Neural progenitor cell (in vitro differentiated cells): ENCODE results near the gene IP6K2. TPM values are rescaled to one million over a fixed set of nuclear protein-coding genes. Genes with fewer than 3 reads are reported as not detected.
A peak's percentile ranks its signal among the peaks of the same experiment; 100 is the strongest.

Experiments used
- DNase-seq: peaks from one replicate; pipeline ENCODE4 v3.0.0-alpha.2; 2016; ENCODE audit warnings: low spot score
- H2AFZ ChIP-seq: fragments of 200-600 bp; sonication (generic); replicated peaks from 2 replicates; pipeline ENCODE4 v1.6.1; 2016; ENCODE audit warnings: antibody characterized with exemption
- H3F3A ChIP-seq: fragments of 200-600 bp; sonication (generic); 2 replicates; pipeline ENCODE4 v1.6.1; 2016; ENCODE audit warnings: antibody characterized with exemption, low read depth
- H3K27ac ChIP-seq: fragments of 200-600 bp; sonication (generic); 2 replicates; pipeline ENCODE4 v1.5.1; 2016; ENCODE audit warnings: mild to moderate bottlenecking
- H3K27me3 ChIP-seq: fragments of 200-600 bp; sonication (generic); 2 replicates; pipeline ENCODE4 v1.6.1; 2016; ENCODE audit warnings: mild to moderate bottlenecking, moderate library complexity
- H3K36me3 ChIP-seq: fragments of 200-600 bp; sonication (generic); 2 replicates; pipeline ENCODE4 v1.5.1; 2016
- H3K4me1 ChIP-seq: fragments of 200-600 bp; sonication (generic); 2 replicates; pipeline ENCODE4 v1.6.1; 2016; ENCODE audit warnings: mixed run types
- H3K4me2 ChIP-seq: fragments of 200-600 bp; sonication (generic); 2 replicates; pipeline ENCODE4 v1.6.1; 2016
- H3K4me3 ChIP-seq: fragments of 200-600 bp; sonication (generic); 2 replicates; pipeline ENCODE4 v1.5.1; 2016
- H3K79me2 ChIP-seq: fragments of 200-600 bp; sonication (generic); 2 replicates; pipeline ENCODE4 v1.6.1; 2016; ENCODE audit warnings: low read depth
- H3K9ac ChIP-seq: fragments of 200-600 bp; sonication (generic); 2 replicates; pipeline ENCODE4 v1.6.1; 2016
- H3K9me3 ChIP-seq: fragments of 200-600 bp; sonication (generic); 2 replicates; pipeline ENCODE4 v1.5.1; 2016; ENCODE audit warnings: low read depth
- H4K20me1 ChIP-seq: fragments of 200-600 bp; sonication (generic); 2 replicates; pipeline ENCODE4 v1.6.1; 2016; ENCODE audit warnings: low read depth
- H3K27ac Mint-ChIP-seq: 3 replicates; pipeline ENCODE4 v1.8.0; 2021; ENCODE audit warnings: mixed read lengths
- H3K27me3 Mint-ChIP-seq: 2 replicates; pipeline ENCODE4 v1.8.0; 2022; ENCODE audit warnings: low read depth, mild to moderate bottlenecking, inconsistent platforms, moderate library complexity, mixed read lengths; ENCODE audit not compliant: insufficient read depth
- H3K36me3 Mint-ChIP-seq: 3 replicates; pipeline ENCODE4 v1.8.0; 2021; ENCODE audit warnings: mixed read lengths
- H3K4me1 Mint-ChIP-seq: 3 replicates; pipeline ENCODE4 v1.8.0; 2021; ENCODE audit warnings: mixed read lengths
- H3K4me3 Mint-ChIP-seq: 3 replicates; pipeline ENCODE4 v1.8.0; 2021; ENCODE audit warnings: mild to moderate bottlenecking, moderate library complexity, mixed read lengths
- H3K9me3 Mint-ChIP-seq: 3 replicates; pipeline ENCODE4 v1.8.0; 2020; ENCODE audit warnings: mixed read lengths
- CTCF ChIP-seq: fragments of 200-600 bp; sonication (generic); IDR thresholded peaks from 2 replicates; pipeline ENCODE4 v1.5.1; 2017; ENCODE audit warnings: antibody characterized with exemption, mild to moderate bottlenecking
- EZH2 ChIP-seq: fragments of 200-600 bp; sonication (generic); IDR thresholded peaks from 2 replicates; pipeline ENCODE4 v1.6.1; 2017; ENCODE audit warnings: antibody characterized with exemption, mild to moderate bottlenecking, moderate library complexity
- EZH2phosphoT487 ChIP-seq: fragments of 200-600 bp; sonication (generic); IDR thresholded peaks from 2 replicates; pipeline ENCODE4 v1.6.1; 2017; ENCODE audit warnings: antibody characterized with exemption
- total RNA-seq: library from RNA; depleted of rRNA; stranded (reverse); fragments of >200 nt; gene quantifications from 2 replicates; pipeline ENCODE4 v1.2.3, GENCODE V29; 2015; ENCODE audit warnings: low replicate concordance

The IP6K2 gene
- total RNA-seq, 1 donor from 2014 or later, result 130 TPM

- Mint-ChIP-seq H3K27me3 (peaks cover 17% of the 10 kb centered on the region), H3K27ac (no peak overlapping the region), H3K4me1 (peaks cover 20% of the 10 kb centered on the region), H3K9me3 (no peaks in the 10 kb centered on the region), H3K36me3 (peaks cover 29% of the 10 kb centered on the region), H3K4me3 (peak overlapping the region; percentile 93)
- H3K4me1 ChIP-seq, result peaks cover 9% of the 10 kb centered on the region
- H2AFZ ChIP-seq, result no peak overlapping the region
- no peaks in the 10 kb centered on the region for H3K27me3 ChIP-seq
- peaks cover 12% of the 10 kb centered on the region for H3F3A ChIP-seq
- no peaks in the 10 kb centered on the region for H3K9me3 ChIP-seq
- peaks cover 28% of the 10 kb centered on the region for H3K79me2 ChIP-seq
- H4K20me1 ChIP-seq, result peaks cover 34% of the 10 kb centered on the region
- no peak overlapping the region for H3K4me2 ChIP-seq
- no peak overlapping the region for H3K27ac ChIP-seq
- H3K36me3 ChIP-seq, result no peaks in the 10 kb centered on the region
- no peak overlapping the region for H3K9ac ChIP-seq
- DNase-seq, result no peak
- TF ChIP-seq EZH2phosphoT487 (no peak), EZH2 (no peak), CTCF (no peak)
- H3K4me3 ChIP-seq, result no peak overlapping the region
Observed at GRCh38 chr3:48681974-48682610, 34.9 kb downstream of the IP6K2 start.

GRCh38 chr3:48681541-48681880 is 35.5 kb downstream of the IP6K2 start:
- no peaks in the 10 kb centered on the region for H3K36me3 ChIP-seq
- H3F3A ChIP-seq, result peaks cover 6% of the 10 kb centered on the region
- H3K79me2 ChIP-seq, result peaks cover 28% of the 10 kb centered on the region
- no peak overlapping the region for H3K27ac ChIP-seq
- no peaks in the 10 kb centered on the region for H3K9me3 ChIP-seq
- no peak overlapping the region for H3K4me2 ChIP-seq
- no peak overlapping the region for H3K4me3 Mint-ChIP-seq
- H3K27me3 Mint-ChIP-seq, result peaks cover 15% of the 10 kb centered on the region
- H3K36me3 Mint-ChIP-seq, result peaks cover 29% of the 10 kb centered on the region
- H3K4me3 ChIP-seq, result no peak overlapping the region
- DNase-seq, result no peak
- H3K4me1 ChIP-seq, result peaks cover 9% of the 10 kb centered on the region
- H3K4me1 Mint-ChIP-seq, result peaks cover 18% of the 10 kb centered on the region
- H2AFZ ChIP-seq, result no peak overlapping the region
- H3K9ac ChIP-seq, result no peak overlapping the region
- no peaks in the 10 kb centered on the region for H3K9me3 Mint-ChIP-seq
- no peak overlapping the region for H3K27ac Mint-ChIP-seq
- no peak for TF ChIP-seq CTCF
- TF ChIP-seq EZH2, result no peak
- no peak for TF ChIP-seq EZH2phosphoT487
- peaks cover 29% of the 10 kb centered on the region for H4K20me1 ChIP-seq
- no peaks in the 10 kb centered on the region for H3K27me3 ChIP-seq

DNA sequence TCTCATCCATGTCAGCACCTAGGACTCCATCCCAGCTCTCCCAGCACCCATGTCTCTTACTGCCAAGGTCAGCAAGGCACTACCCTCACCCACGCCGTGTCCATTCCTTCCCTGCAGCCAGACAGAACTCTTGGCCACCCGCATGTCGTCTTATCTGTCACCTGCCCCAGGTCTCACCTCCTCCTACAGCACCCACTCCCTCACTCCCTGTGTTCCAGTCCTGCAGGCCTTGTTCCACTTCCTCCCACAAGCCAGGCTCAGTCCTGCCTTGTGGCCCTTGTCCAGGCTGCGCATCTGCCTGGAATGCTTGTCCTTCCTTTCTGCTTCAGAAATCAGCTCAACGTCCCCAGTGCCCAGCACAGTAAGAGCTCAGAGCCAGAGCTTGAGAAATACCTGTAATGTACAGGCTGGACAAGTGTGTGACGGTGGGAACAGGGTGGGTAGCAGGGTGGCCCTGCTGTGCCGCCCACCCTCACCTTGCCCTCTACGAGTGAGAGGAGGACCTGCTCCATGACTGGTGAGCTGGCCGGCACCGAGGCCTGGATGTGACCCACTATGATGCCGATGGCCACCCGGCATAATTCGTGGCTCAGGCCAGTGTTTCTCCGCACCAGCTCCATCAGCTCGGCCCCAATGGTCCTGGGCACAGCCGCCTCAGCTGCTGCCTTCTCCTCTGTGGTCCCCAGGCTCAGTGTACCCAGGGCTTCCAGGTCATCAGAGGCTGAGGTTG is 36.0 kb downstream of the IP6K2 start:
- Histone ChIP-seq H3K36me3 (no peaks in the 10 kb centered on the region), H3K4me3 (no peak overlapping the region)
- peak overlapping the region; percentile 67 for H3K27ac Mint-ChIP-seq

More for the DNA sequence above, 36.0 kb downstream of the IP6K2 start:
- Histone ChIP-seq H3K27me3 (no peaks in the 10 kb centered on the region), H2AFZ (no peak overlapping the region), H4K20me1 (peaks cover 24% of the 10 kb centered on the region), H3K4me2 (no peak overlapping the region), H3K4me1 (peaks cover 9% of the 10 kb centered on the region), H3K27ac (no peak overlapping the region), H3F3A (peaks cover under 1% of the 10 kb centered on the region), H3K79me2 (peaks cover 28% of the 10 kb centered on the region), H3K9ac (no peak overlapping the region), H3K9me3 (no peaks in the 10 kb centered on the region)
- H3K27me3 Mint-ChIP-seq, result peaks cover 16% of the 10 kb centered on the region
- TF ChIP-seq CTCF (no peak), EZH2 (no peak), EZH2phosphoT487 (no peak)
- peaks cover 16% of the 10 kb centered on the region for H3K4me1 Mint-ChIP-seq
- H3K36me3 Mint-ChIP-seq, result peaks cover 34% of the 10 kb centered on the region
- DNase-seq, result no peak
- no peaks in the 10 kb centered on the region for H3K9me3 Mint-ChIP-seq
- no peak overlapping the region for H3K4me3 Mint-ChIP-seq
